Hepatocyte (in vitro differentiated cells): Measurements from ENCODE around the gene LIME1.

ENCODE experiments used
- EZH2 ChIP-seq: fragments of 200-600 bp; sonication (generic); IDR thresholded peaks from 2 replicates; pipeline ENCODE4 v1.6.1; 2016; ENCODE audit warnings: antibody characterized with exemption, mild to moderate bottlenecking, borderline replicate concordance
- EZH2phosphoT487 ChIP-seq: fragments of 200-600 bp; sonication (generic); IDR thresholded peaks from one replicate; pipeline ENCODE4 v1.6.1; 2018; ENCODE audit warnings: antibody characterized with exemption, mild to moderate bottlenecking, low read depth, moderate library complexity; ENCODE audit not compliant: unreplicated experiment, severe bottlenecking
- TF ChIP-seq, protein P1 (sequence below): fragments of 200-600 bp; sonication (generic); IDR thresholded peaks from 2 replicates; pipeline ENCODE4 v1.5.1; 2016; ENCODE audit warnings: antibody characterized with exemption, mild to moderate bottlenecking; ENCODE audit not compliant: poor library complexity

DNA sequence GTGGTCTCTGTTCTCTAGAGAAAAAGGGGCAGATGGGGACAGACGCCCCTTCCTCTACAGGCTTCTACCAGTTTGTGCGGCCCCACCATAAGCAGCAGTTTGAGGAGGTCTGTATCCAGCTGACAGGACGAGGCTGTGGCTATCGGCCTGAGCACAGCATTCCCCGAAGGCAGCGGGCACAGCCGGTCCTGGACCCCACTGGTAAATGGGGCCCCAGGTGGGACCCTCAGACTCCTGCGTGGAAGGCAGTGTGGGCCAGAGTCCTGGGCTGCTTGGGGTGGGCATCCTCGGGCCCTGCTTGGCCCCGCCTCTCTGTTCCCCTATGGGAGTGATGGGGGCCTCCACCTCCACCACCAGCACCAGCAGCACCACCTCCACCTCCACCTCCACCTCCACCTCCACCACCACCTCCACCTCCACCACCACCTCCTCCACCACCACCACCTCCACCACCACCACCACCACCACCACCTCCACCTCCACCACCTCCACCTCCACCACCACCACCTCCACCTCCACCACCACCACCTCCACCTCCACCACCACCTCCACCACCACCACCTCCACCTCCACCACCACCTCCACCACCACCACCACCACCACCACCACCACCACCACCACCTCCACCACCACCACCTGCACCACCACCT, 43.3 kb upstream of the LIME1 start:
- TF ChIP-seq EZH2phosphoT487 = no peak
- TF ChIP-seq, protein P1, sequence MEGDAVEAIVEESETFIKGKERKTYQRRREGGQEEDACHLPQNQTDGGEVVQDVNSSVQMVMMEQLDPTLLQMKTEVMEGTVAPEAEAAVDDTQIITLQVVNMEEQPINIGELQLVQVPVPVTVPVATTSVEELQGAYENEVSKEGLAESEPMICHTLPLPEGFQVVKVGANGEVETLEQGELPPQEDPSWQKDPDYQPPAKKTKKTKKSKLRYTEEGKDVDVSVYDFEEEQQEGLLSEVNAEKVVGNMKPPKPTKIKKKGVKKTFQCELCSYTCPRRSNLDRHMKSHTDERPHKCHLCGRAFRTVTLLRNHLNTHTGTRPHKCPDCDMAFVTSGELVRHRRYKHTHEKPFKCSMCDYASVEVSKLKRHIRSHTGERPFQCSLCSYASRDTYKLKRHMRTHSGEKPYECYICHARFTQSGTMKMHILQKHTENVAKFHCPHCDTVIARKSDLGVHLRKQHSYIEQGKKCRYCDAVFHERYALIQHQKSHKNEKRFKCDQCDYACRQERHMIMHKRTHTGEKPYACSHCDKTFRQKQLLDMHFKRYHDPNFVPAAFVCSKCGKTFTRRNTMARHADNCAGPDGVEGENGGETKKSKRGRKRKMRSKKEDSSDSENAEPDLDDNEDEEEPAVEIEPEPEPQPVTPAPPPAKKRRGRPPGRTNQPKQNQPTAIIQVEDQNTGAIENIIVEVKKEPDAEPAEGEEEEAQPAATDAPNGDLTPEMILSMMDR = no peak
- TF ChIP-seq EZH2 = no peak
